ENCODE measurements around the gene MSH5. TPM values are rescaled to one million over a fixed set of nuclear protein-coding genes. Genes with fewer than 3 reads are reported as not detected.

Gene MSH5
- total and polyA plus RNA-seq, 2 of the 13 experiments (the other 11 are each of a cell fraction or from before 2014, with no cell fraction given): 10.2 to 38.7 TPM

DNA sequence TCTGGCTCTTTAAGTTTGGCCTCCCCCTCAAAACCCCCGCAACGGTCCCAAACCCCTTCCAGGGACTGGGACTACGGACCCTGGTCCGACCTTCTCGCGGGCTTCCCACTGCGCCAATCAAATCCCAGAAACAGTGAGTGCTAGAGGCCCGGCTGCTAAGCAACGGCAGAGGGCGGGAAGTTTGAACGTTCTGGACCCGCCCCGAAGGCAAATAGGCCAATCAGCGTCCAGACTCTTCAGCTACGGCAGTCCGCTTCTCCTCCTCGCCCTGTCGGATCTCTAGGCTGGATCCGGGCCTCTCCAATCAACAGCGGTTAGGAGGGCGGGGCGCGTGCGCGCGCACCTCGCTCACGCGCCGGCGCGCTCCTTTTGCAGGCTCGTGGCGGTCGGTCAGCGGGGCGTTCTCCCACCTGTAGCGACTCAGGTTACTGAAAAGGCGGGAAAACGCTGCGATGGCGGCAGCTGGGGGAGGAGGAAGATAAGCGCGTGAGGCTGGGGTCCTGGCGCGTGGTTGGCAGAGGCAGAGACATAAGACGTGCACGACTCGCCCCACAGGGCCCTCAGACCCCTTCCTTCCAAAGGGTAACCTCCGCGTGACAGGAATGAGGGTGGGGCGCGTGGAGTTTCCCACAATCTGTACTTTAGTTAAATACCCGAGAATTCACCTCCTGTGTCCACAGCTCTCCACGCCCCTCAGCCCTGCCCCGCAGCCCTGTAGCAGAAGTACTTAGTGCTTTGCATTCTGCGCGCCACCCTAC lies at the start of gene MSH5 (continued):
- TF ChIP-seq, protein P1, sequence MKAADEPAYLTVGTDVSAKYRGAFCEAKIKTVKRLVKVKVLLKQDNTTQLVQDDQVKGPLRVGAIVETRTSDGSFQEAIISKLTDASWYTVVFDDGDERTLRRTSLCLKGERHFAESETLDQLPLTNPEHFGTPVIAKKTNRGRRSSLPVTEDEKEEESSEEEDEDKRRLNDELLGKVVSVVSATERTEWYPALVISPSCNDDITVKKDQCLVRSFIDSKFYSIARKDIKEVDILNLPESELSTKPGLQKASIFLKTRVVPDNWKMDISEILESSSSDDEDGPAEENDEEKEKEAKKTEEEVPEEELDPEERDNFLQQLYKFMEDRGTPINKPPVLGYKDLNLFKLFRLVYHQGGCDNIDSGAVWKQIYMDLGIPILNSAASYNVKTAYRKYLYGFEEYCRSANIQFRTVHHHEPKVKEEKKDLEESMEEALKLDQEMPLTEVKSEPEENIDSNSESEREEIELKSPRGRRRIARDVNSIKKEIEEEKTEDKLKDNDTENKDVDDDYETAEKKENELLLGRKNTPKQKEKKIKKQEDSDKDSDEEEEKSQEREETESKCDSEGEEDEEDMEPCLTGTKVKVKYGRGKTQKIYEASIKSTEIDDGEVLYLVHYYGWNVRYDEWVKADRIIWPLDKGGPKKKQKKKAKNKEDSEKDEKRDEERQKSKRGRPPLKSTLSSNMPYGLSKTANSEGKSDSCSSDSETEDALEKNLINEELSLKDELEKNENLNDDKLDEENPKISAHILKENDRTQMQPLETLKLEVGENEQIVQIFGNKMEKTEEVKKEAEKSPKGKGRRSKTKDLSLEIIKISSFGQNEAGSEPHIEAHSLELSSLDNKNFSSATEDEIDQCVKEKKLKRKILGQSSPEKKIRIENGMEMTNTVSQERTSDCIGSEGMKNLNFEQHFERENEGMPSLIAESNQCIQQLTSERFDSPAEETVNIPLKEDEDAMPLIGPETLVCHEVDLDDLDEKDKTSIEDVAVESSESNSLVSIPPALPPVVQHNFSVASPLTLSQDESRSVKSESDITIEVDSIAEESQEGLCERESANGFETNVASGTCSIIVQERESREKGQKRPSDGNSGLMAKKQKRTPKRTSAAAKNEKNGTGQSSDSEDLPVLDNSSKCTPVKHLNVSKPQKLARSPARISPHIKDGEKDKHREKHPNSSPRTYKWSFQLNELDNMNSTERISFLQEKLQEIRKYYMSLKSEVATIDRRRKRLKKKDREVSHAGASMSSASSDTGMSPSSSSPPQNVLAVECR (CRISPR knock-in tag; IDR thresholded peaks at IDR 0.05; ENCODE audit: borderline replicate concordance): peak; percentile 94
- TF ChIP-seq ZNF850 (CRISPR knock-in tag; conservative IDR thresholded peaks at IDR 0.05): peak; percentile 81; the same call in 1 of the 2 replicates
- TF ChIP-seq, protein P2, sequence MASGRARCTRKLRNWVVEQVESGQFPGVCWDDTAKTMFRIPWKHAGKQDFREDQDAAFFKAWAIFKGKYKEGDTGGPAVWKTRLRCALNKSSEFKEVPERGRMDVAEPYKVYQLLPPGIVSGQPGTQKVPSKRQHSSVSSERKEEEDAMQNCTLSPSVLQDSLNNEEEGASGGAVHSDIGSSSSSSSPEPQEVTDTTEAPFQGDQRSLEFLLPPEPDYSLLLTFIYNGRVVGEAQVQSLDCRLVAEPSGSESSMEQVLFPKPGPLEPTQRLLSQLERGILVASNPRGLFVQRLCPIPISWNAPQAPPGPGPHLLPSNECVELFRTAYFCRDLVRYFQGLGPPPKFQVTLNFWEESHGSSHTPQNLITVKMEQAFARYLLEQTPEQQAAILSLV (CRISPR knock-in tag; IDR thresholded peaks at IDR 0.05; ENCODE audit: borderline replicate concordance): peak; percentile 99
- TF ChIP-seq HES4 (CRISPR knock-in tag; IDR thresholded peaks at IDR 0.05; ENCODE audit: borderline replicate concordance): peak; percentile 98
- peak; percentile 96 for TF ChIP-seq ZNF598 (CRISPR knock-in tag; IDR thresholded peaks at IDR 0.05; ENCODE audit: borderline replicate concordance)
- peak; percentile 84 for TF ChIP-seq ZNF772 (CRISPR knock-in tag; IDR thresholded peaks at IDR 0.05)
- TF ChIP-seq HNF4G (IDR thresholded peaks at IDR 0.05; ENCODE audit: borderline replicate concordance, low read depth, low read length): peak; percentile 96
- TF ChIP-seq HNF4G (CRISPR knock-in tag; IDR thresholded peaks at IDR 0.05; ENCODE audit: borderline replicate concordance, low read depth): no peak; the same call in 1 of the 2 replicates
- TF ChIP-seq ARNT (IDR thresholded peaks at IDR 0.05): no peak
- TF ChIP-seq SOX6 (IDR thresholded peaks at IDR 0.05): no peak
- TF ChIP-seq SOX6 (CRISPR knock-in tag; IDR thresholded peaks at IDR 0.05): peak; percentile 87
- 0 out of 2 replicates have a peak, but pooled peaks have one; percentile 73 for TF ChIP-seq MAF1 (CRISPR knock-in tag; IDR thresholded peaks at IDR 0.05; ENCODE audit: borderline replicate concordance)
- TF ChIP-seq, protein P3, sequence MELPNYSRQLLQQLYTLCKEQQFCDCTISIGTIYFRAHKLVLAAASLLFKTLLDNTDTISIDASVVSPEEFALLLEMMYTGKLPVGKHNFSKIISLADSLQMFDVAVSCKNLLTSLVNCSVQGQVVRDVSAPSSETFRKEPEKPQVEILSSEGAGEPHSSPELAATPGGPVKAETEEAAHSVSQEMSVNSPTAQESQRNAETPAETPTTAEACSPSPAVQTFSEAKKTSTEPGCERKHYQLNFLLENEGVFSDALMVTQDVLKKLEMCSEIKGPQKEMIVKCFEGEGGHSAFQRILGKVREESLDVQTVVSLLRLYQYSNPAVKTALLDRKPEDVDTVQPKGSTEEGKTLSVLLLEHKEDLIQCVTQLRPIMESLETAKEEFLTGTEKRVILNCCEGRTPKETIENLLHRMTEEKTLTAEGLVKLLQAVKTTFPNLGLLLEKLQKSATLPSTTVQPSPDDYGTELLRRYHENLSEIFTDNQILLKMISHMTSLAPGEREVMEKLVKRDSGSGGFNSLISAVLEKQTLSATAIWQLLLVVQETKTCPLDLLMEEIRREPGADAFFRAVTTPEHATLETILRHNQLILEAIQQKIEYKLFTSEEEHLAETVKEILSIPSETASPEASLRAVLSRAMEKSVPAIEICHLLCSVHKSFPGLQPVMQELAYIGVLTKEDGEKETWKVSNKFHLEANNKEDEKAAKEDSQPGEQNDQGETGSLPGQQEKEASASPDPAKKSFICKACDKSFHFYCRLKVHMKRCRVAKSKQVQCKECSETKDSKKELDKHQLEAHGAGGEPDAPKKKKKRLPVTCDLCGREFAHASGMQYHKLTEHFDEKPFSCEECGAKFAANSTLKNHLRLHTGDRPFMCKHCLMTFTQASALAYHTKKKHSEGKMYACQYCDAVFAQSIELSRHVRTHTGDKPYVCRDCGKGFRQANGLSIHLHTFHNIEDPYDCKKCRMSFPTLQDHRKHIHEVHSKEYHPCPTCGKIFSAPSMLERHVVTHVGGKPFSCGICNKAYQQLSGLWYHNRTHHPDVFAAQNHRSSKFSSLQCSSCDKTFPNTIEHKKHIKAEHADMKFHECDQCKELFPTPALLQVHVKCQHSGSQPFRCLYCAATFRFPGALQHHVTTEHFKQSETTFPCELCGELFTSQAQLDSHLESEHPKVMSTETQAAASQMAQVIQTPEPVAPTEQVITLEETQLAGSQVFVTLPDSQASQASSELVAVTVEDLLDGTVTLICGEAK (IDR thresholded peaks at IDR 0.05): no peak
- TF ChIP-seq, protein P3 (CRISPR knock-in tag; IDR thresholded peaks at IDR 0.05): peak; percentile 91; the same call in 1 of the 2 replicates
- TF ChIP-seq DMAP1 (CRISPR knock-in tag; IDR thresholded peaks at IDR 0.05): peak; percentile 97

All from HepG2 (cell line).